ENCODE measurements around the gene MAPK8IP3. TPM values are rescaled to one million over a fixed set of nuclear protein-coding genes. Genes with fewer than 3 reads are reported as not detected.

MAPK8IP3 gene
- total RNA-seq, 2 experiments from 2014 or later, result 57.1 to 57.4 TPM

DNA sequence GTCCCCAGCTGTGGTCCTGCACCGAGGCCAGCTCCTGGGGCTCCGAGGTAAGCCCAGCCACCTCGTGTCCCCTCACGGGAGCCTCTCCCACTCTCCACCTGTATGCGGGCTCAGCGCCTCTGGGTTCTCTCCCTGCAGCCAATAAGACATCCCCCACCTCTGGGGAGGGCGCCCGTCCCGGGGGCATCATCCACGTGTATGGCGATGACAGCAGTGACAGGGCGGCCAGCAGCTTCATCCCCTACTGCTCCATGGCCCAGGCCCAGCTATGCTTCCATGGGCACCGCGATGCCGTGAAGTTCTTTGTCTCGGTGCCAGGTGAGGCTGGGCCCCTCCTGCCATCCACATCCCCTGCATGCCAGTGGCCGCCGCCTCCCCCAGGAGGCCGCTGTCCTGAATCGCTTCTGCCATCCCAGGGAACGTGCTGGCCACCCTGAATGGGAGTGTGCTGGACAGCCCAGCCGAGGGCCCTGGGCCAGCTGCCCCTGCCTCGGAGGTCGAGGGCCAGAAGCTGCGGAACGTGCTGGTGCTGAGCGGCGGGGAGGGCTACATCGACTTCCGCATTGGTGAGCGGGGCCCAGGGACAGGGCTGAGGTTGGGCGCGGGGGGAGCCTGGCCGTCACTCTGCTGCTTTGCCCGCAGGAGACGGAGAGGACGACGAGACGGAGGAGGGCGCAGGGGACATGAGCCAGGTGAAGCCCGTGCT lies 62.2 kb downstream of the MAPK8IP3 start:
- CTCF ChIA-PET, result interaction anchor here (1.7 kb wide), 1 partner anchor 62 kb away, joined by 4 read pairs; the partner anchor contains the start of gene MAPK8IP3
- POLR2A ChIA-PET, result interaction anchor here (0.6 kb wide), 1 partner anchor 399 kb away, joined by 9 read pairs; no protein-coding TSS in a partner anchor

- POLR2A ChIA-PET, result interaction anchor here (0.5 to 5.2 kb wide), 2 partner anchors 13 to 362 kb away, joined by 4 to 42 read pairs; partner anchors contain the start of genes NUBP2 and SPSB3
- CTCF ChIA-PET, result interaction anchor here (1.7 kb wide), 1 partner anchor 63 kb away, joined by 4 read pairs; the partner anchor contains the start of gene MAPK8IP3
Observed at GRCh38 chr16:1768767-1769401, 62.9 kb downstream of the MAPK8IP3 start.

- ChIA-PET CTCF (interaction anchor here (3.5 kb wide), 1 partner anchor 13 kb away, joined by 19 read pairs; the partner anchor contains the start of genes NUBP2 and SPSB3), POLR2A (interaction anchor here (0.5 to 5.2 kb wide), 3 partner anchors 13 to 363 kb away, joined by 3 to 42 read pairs (median 4); partner anchors contain the start of genes NUBP2 and SPSB3)
Observed at GRCh38 chr16:1769402-1770300, 63.7 kb downstream of the MAPK8IP3 start.

DNA sequence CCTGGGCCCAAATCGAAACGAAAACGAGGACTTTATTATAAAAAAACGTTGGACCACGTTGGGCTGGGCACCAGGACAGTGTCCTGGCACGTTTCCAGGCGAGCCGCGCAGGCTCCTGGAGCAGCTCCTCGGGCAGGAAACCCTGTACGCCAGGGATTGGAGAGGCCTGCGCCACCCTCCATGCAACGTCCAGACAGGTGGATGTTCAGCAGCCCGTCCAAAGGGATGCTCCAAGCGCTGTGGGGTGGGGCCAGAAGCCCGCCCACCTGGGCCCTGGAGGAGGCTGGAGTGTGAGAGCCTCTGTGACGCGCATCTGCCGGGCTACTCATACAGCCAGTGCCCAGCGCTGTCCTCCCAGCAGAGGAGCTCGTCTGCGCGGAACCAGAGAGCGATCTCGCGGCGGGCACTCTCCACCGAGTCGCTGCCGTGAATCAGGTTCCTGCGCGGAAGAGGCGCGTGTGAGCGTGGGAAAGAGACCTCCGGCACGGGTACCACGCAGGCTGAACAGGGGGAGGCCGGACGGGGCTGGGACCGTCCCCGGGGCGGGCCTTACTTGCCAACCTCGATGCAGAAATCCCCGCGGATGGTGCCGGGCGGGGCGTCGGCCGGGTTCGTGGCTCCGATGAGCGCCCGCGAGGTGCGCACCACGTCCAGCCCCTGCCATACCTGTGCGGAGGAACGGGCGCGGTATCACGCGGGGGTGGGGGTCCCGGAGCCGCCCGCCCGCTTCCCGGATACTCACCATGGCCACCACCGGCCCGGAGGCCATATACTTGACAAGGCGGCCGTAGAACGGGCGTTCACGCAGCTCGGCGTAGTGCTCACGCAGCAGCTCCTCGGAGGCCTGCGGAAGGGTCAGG lies 64.6 kb downstream of the MAPK8IP3 start:
- ChIA-PET POLR2A (interaction anchor here (1.2 to 5.2 kb wide), 2 partner anchors 12 to 54 kb away, joined by 3 to 42 read pairs; partner anchors contain the start of genes NUBP2 and SPSB3), CTCF (interaction anchor here (3.5 kb wide), 1 partner anchor 12 kb away, joined by 19 read pairs; the partner anchor contains the start of genes NUBP2 and SPSB3)

DNA sequence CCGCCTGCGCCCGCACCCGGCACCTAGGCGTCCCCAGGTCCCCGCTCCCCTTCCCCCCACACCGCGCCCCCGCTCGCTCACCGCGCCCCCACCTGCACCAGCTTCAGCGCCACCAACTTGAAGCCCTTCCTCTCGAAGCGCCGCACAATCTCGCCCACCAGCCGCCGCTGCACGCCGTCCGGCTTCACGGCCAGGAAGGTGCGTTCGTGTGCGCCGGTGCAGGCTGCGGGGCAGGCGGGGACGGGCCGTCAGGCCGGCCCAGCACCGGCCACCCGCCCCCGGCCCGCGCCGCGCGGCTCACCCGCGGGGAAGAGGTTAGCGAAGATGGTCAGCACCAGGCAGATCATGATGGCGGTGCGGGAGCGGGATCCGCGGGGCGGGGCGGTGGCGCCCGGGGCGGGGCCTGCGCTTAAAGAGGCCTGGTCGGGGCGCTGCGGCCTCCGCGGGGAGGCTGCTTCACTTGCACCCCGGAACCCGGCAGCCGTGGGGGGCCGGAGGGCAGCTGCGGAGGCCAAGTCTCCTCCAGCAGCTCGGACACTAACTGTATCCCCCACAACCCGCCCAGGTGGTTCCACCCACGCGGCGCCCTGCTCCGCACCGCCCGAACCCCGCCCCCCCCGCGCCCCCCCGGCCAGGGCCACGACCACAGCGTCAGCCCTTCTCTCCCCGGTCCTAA lies 65.3 kb downstream of the MAPK8IP3 start, which contains the start of gene NME3:
Gene NME3, minus strand, starts transcription at position 356 of the 676 bp plus-strand sequence. Its CDS starts 9 bp downstream, at position 347.
- CTCF ChIA-PET, result interaction anchor here (0.7 to 3.5 kb wide), 2 partner anchors 12 to 66 kb away, joined by 4 to 19 read pairs; partner anchors contain the start of genes NUBP2 and SPSB3
- POLR2A ChIA-PET, result interaction anchor here (0.8 to 5.2 kb wide), 4 partner anchors 11 to 65 kb away, joined by 3 to 42 read pairs (median 6); partner anchors contain the start of genes MAPK8IP3, NUBP2 and SPSB3

DNA sequence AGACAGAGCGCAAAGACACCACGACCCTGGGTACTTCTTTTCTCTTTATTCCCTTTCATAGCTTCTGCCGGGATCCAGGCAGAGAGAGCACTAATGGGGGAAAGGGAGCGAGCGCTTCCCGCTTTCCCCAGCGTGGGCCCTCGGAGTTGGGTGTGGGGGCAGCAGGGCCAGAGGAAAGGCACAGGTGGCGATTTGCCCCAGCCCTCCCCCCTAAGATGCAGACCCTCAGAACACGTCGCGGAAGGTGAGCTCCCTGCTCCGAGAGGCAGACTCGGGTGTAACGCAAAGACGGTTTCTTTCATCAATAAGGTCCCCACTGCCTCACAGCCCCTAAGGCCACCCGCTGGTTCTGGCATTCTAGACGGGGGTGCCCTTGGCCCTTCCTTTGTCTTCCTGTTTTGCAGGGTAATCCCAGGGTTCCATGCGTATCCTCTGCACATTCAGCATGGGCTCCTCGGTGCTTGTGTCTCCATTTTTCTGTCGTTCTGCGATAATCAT lies 65.9 kb downstream of the MAPK8IP3 start:
- CTCF ChIA-PET, result interaction anchor here (0.7 to 3.5 kb wide), 5 partner anchors 11 to 67 kb away, joined by 3 to 19 read pairs (median 3); partner anchors contain the start of genes NUBP2 and SPSB3
- POLR2A ChIA-PET, result interaction anchor here (0.8 to 5.2 kb wide), 3 partner anchors 10 to 66 kb away, joined by 3 to 42 read pairs (median 9); partner anchors contain the start of genes MAPK8IP3, NUBP2 and SPSB3

DNA sequence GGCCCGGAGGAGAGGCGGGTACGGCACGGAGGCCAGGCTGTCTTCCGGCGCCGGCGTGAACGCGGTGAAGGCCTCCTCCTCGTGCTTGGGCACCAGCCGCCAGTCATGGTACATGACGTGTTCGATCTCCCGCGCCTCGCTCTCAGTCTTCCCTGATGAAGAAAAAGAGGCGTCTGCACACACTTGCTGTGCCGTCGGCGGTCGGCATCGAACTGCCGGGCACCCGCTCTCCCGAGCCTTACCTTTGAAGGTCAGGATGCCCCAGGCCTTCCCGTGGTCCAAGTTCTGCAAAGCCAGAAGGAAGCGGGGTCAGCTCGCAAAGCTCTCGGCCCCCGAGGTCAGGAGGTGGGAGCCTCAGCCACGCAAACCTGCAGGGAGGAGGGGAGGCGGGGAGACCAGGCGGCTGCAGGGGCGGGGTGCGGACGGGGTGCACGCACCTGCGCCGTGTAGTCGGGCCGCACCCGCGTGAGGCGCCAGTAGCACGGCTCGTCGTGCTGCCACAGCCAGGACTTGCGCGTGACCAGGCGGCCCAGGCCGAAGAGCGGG lies 66.4 kb downstream of the MAPK8IP3 start, which contains the start of gene EME2:
Gene EME2, plus strand, starts transcription at position 449 of the 546 bp plus-strand sequence. CDS start 418 bp downstream, outside the sequence.
- POLR2A ChIA-PET, result interaction anchor here (0.8 to 5.2 kb wide), 4 partner anchors 10 to 188 kb away, joined by 3 to 42 read pairs (median 6); partner anchors contain the start of genes MAPK8IP3, NUBP2 and SPSB3
- CTCF ChIA-PET, result interaction anchor here (0.7 to 3.5 kb wide), 6 partner anchors 11 to 351 kb away, joined by 3 to 19 read pairs (median 3); partner anchors contain the start of genes MAPK8IP3, NUBP2 and SPSB3

DNA sequence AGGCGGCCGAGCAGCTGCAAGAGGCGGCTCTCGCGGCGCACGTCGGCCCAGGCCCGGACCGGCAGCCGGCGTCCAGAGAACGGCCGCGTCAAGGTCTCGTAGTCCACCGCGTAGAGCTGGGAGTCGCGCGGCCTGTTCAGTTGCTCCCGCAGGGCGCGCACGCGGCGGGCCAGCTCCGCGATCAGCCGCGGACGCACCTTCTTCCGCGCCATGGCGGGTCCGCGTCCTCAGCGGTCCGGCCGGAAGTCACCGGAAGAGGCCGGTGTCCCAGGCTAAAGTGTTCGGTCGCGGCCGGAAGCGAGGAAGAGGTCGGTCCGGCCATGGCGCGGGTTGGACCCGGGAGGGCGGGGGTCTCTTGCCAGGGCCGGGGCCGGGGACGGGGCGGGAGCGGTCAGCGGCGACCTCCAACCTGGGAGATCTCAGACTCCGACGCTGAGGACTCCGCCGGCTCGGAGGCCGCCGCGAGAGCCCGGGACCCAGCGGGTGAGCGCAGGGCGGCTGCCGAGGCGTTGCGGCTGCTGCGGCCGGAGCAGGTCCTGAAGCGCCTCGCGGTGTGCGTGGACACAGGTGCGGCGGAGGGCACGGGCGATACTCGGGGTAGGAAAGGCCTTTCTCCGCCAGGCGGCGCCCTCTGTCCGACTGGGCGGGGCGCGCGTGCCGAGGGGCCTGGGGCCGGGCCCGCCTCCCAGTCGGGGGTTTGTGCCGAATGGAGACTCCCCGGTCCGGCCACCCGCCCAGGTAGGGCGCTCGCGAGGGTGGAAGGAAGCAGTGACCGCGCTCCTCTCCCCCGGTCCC lies 67.1 kb downstream of the MAPK8IP3 start, which contains the start of gene MRPS34:
Gene MRPS34, minus strand, starts transcription at position 227 of the 795 bp plus-strand sequence. Its CDS starts 15 bp downstream, at position 212.
- CTCF ChIA-PET, result interaction anchor here (0.7 to 3.5 kb wide), 7 partner anchors 9 to 352 kb away, joined by 3 to 19 read pairs (median 3); partner anchors contain the start of genes MAPK8IP3, NUBP2 and SPSB3
- POLR2A ChIA-PET, result interaction anchor here (0.8 to 5.2 kb wide), 3 partner anchors 9 to 187 kb away, joined by 4 to 42 read pairs (median 9); partner anchors contain the start of genes MAPK8IP3, NUBP2 and SPSB3

DNA sequence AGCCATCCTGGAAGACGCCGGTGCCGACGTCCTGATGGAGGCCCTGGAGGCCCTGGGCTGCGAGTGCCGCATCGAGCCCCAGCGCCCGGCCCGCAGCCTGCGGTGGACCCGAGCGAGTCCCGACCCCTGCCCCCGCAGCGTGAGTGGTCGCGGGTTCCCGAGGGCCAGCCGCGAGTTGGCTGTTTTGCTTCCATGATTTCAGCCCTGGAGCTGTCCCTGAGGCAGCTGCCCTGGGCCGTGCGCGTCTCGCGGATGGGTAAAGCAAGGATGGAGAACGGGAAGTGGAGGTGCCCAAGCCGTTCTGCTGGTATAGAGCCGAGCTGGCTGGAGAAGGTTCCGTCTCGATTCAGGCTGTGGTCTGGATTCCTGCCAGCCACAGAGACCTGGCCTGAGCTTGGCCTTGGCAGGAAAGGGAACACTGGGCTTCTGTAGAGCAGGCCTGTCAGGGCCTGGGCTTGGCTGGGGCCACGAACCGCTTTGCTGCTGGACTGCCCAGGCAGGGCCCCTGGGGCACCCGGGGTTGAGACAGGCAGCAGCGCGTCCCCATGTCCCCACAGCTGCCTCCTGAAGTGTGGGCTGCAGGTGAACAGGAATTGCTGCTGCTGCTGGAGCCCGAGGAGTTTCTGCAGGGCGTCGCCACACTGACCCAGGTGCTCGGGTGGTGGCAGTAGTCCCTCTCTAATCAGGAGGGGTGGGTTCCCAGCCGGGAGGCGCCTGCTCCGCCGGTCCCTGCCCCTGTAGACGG lies 67.9 kb downstream of the MAPK8IP3 start:
- ChIA-PET POLR2A (interaction anchor here (0.6 to 5.2 kb wide), 3 partner anchors 8 to 424 kb away, joined by 3 to 42 read pairs (median 4); partner anchors contain the start of genes NUBP2, RPS2 and SPSB3), CTCF (interaction anchor here (0.7 to 1.6 kb wide), 3 partner anchors 9 to 68 kb away, joined by 3 to 7 read pairs (median 4); partner anchors contain the start of genes NUBP2 and SPSB3)

DNA sequence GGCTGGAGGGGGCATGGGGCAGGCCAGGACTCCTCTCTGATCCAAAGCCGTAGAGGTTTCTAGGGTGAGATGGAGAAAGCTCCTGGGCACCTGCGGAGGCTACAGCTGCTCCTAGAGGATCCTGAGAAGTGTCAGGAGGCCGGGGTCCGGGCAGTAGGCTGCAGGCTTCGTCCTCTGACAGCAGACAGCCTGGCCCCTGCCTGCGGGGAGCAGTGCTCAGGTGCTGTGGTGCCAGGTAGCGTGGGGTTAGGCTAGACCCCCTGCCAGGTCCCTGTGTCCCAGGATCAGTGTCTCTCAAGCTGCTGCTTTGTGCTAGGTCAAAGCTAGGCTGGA lies 68.4 kb downstream of the MAPK8IP3 start:
- ChIA-PET POLR2A (interaction anchor here (1.8 to 5.2 kb wide), 2 partner anchors 8 to 190 kb away, joined by 4 to 42 read pairs; partner anchors contain the start of genes NUBP2, RPS2 and SPSB3), CTCF (interaction anchor here (0.7 to 1.6 kb wide), 3 partner anchors 8 to 69 kb away, joined by 3 to 7 read pairs (median 4); partner anchors contain the start of genes NUBP2 and SPSB3)

DNA sequence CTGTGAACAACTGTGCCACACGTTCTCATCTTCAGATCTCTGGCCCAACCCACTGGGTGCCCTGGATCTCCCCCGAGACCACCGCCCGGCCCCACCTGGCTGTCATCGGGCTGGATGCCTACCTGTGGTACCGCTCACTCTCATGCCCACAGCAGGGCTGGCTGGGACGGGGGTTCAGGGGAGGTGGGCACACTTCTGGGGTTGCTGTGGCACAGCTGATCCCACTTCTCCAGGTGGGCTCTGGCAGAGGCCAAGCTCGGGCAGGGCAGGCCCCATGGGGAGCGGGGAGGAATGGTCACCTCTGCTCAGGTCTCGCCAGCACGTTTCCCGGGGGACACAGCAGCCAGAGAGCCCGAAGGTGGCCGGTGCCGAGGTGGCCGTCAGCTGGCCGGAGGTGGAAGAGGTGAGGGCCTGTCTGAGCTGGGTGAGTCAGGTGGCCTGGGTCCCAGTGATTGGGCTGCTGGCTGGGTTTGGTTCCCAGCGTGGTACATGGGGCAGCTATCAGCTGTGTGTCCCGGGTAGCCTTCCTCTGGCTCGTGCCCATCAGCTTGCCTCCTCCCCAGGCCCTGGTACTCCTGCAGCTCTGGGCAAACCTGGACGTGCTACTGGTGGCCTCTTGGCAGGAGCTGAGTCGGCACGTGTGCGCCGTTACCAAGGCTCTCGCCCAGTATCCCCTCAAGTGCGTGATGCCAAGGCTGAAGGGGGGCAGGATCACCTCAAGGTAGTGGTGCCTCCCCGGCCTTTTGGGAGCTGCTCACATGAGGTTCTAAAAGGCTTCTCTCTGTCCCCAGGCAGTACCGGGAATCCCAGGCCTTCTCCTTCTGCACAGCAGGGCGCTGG lies 69.2 kb downstream of the MAPK8IP3 start:
- ChIA-PET CTCF (interaction anchor here (1.2 to 1.6 kb wide), 2 partner anchors 7 to 66 kb away, joined by 4 to 7 read pairs; partner anchors contain the start of genes NUBP2 and SPSB3), POLR2A (interaction anchor here (1.8 kb wide), 1 partner anchor 190 kb away, joined by 4 read pairs; the partner anchor contains the start of gene RPS2)

GRCh38 chr16:1775846-1776671 lies 70.1 kb downstream of the MAPK8IP3 start:
- POLR2A ChIA-PET, result no interaction called here

DNA sequence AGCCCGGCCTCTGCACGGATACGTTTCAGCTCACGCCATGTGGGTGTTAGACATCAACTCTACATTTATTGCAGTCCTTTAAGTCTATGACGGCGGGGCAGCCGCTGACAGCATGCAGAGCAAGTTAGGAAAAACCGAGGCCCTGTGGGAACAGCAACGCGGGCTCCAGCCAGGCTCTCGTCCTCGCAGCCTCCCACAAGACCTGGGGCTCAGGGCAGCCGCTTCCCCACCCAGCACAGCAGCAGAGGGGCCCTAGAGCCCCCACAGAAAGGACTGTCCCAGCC lies 70.6 kb downstream of the MAPK8IP3 start:
- POLR2A ChIA-PET, result no interaction called here
- CTCF ChIA-PET, result no interaction called here

More at GRCh38 chr16:1775846-1776671, 70.1 kb downstream of the MAPK8IP3 start:
- CTCF ChIA-PET, result no interaction called here
